Stimulated activated CD4-positive, alpha-beta T cell treated with anti-CD3 and anti-CD28 coated beads, Interleukin-15, amount 100 ng/mL, for 1 hour (primary cell): ENCODE results near the gene SLC28A1.
A peak's percentile ranks its signal among the peaks of the same experiment; 100 is the strongest.

Experiments
- DNase-seq, 2 donors: peaks; one replicate each; pipeline ENCODE4 v3.0.0-alpha.2; 2020; ENCODE audit warnings: low read depth in 1 of 2, low spot score in 1 of 2

The SLC28A1 gene

GRCh38 chr15:84991014-84991712 lies 106.7 kb downstream of the SLC28A1 start:
- DNase-seq: no peak

- peak in 1 of 2 donors; percentile 20 for DNase-seq
Measured at GRCh38 chr15:84992157-84992944, 107.9 kb downstream of the SLC28A1 start.
